Endothelial cell of umbilical vein (primary cell): ENCODE data around the gene CCDC74B.
"Not testable (repeated sequence)": the region's sequence is repeated elsewhere in the genome, so short reads cannot be mapped to it uniquely, and the experiment has no call there.

Experiments used
- EZH2 ChIP-seq: IDR thresholded peaks from 2 replicates; pipeline ENCODE4 v1.6.1; 2012; ENCODE audit warnings: borderline replicate concordance, low read depth, mild to moderate bottlenecking, moderate library complexity, low read length, inconsistent platforms; ENCODE audit not compliant: severe bottlenecking
- FOS ChIP-seq: IDR thresholded peaks from 2 replicates; pipeline ENCODE4 v1.6.1; 2011; ENCODE audit warnings: mild to moderate bottlenecking, low read length, moderate library complexity, borderline replicate concordance; ENCODE audit not compliant: insufficient read depth
- JUN ChIP-seq: IDR thresholded peaks from 2 replicates; pipeline ENCODE4 v1.6.1; 2011; ENCODE audit warnings: borderline replicate concordance, low read depth; ENCODE audit not compliant: insufficient read length, insufficient read depth
- MYC ChIP-seq: IDR thresholded peaks from one replicate; pipeline ENCODE4 v1.6.1; 2011; ENCODE audit warnings: mild to moderate bottlenecking, low read depth, low read length
- POLR2A ChIP-seq: IDR thresholded peaks from 2 replicates; pipeline ENCODE4 v1.6.1; 2012; ENCODE audit warnings: low read depth, mild to moderate bottlenecking, control low read depth, low read length
- POLR2AphosphoS5 ChIP-seq: IDR thresholded peaks from 2 replicates; pipeline ENCODE4 v1.6.1; 2012; ENCODE audit warnings: low read depth, mild to moderate bottlenecking, control low read depth, low read length, moderate library complexity; ENCODE audit not compliant: insufficient read depth
- TF ChIP-seq, protein P1 (sequence below), 2 donors: IDR thresholded peaks; 1 replicate in 1 of 2; 2 replicates in 1 of 2; pipeline ENCODE4 v1.5.1; 2011; ENCODE audit warnings: low read length in 2 of 2, mild to moderate bottlenecking in 2 of 2, moderate library complexity in 2 of 2, control low read depth in 1 of 2, inconsistent platforms in 1 of 2, low read depth in 1 of 2; ENCODE audit not compliant: insufficient read depth in 1 of 2; ENCODE audit errors: extremely low read depth in 1 of 2
- TF ChIP-seq, protein P2 (sequence below): IDR thresholded peaks from 2 replicates; pipeline ENCODE4 v1.6.1; 2011; ENCODE audit not compliant: insufficient read depth, insufficient read length

DNA sequence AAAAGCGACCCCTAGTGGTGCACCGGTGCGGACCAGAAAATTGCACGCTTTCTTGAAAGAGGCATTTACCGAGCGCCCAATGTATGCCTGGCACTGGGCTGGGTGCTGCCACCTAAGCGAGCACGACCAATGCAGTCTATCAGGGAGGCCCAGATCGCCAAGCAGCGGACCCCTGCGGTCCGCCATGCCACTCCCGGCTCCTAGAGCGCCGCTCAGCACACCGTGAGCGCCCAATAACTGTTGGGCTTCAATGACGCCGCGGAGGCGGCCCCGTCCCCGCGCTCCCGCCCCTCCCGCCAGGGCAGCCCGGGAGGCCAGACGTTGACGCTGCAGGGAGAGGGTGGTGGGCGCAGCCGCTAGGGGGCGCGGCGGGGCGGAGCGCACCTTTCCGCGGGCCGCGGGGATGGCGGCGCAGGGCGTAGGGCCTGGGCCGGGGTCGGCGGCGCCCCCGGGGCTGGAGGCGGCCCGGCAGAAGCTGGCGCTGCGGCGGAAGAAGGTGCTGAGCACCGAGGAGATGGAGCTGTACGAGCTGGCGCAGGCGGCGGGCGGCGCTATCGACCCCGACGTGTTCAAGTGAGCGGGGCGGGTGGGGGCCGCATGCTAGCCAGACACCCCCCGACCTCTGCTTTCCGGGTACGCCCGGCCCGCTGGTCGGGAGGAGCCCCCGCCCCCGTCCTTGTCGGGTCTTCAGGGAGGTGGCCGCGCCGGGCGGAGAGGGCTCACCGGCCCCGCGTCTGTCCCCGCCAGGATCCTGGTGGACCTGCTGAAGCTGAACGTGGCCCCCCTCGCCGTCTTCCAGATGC, 37.2 kb upstream of the CCDC74B start, which contains the start of gene MZT2B:
- TF ChIP-seq, protein P1, sequence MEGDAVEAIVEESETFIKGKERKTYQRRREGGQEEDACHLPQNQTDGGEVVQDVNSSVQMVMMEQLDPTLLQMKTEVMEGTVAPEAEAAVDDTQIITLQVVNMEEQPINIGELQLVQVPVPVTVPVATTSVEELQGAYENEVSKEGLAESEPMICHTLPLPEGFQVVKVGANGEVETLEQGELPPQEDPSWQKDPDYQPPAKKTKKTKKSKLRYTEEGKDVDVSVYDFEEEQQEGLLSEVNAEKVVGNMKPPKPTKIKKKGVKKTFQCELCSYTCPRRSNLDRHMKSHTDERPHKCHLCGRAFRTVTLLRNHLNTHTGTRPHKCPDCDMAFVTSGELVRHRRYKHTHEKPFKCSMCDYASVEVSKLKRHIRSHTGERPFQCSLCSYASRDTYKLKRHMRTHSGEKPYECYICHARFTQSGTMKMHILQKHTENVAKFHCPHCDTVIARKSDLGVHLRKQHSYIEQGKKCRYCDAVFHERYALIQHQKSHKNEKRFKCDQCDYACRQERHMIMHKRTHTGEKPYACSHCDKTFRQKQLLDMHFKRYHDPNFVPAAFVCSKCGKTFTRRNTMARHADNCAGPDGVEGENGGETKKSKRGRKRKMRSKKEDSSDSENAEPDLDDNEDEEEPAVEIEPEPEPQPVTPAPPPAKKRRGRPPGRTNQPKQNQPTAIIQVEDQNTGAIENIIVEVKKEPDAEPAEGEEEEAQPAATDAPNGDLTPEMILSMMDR (IDR thresholded peaks at IDR 0.05; ENCODE audit: extremely low read depth in 1 of 2, insufficient read depth in 1 of 2, low read depth in 1 of 2, low read length in 2 of 2) = peak; percentile 76 to 81
- peak; percentile 42 for TF ChIP-seq POLR2AphosphoS5
- TF ChIP-seq FOS, MYC, JUN, EZH2: not testable (repeated sequence)
- TF ChIP-seq, protein P2, sequence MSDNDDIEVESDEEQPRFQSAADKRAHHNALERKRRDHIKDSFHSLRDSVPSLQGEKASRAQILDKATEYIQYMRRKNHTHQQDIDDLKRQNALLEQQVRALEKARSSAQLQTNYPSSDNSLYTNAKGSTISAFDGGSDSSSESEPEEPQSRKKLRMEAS = not testable (repeated sequence)
- peak; percentile 62 for TF ChIP-seq POLR2A
